ENCODE measurements around the gene SPSB2. TPM values are rescaled to one million over a fixed set of nuclear protein-coding genes. Genes with fewer than 3 reads are reported as not detected.
A peak's percentile ranks its signal among the peaks of the same experiment; 100 is the strongest.
"Not testable (repeated sequence)": the region's sequence is repeated elsewhere in the genome, so short reads cannot be mapped to it uniquely, and the experiment has no call there.

SPSB2 gene
- total RNA-seq = 33.7 TPM

- DNase-seq (ENCODE audit: low spot score) = peak; percentile 99
These were observed at the start of gene SPSB2 for GRCh38 chr12:6873094-6874014. SPSB2 (minus strand) TSS chr12:6873303; CDS start chr12:6872901, 402 bp downstream.

GRCh38 chr12:6921996-6922946 lies 49.2 kb upstream of the SPSB2 start:
- no peak for DNase-seq (ENCODE audit: low spot score)

- DNase-seq (ENCODE audit: low spot score) = no peak
These were observed 48.4 kb upstream of the SPSB2 start for GRCh38 chr12:6921539-6921938.

- DNase-seq (ENCODE audit: low spot score) = no peak
These were observed 46.5 kb upstream of the SPSB2 start for GRCh38 chr12:6919588-6919987.

- no peak for DNase-seq (ENCODE audit: low spot score)
These were observed 44.6 kb upstream of the SPSB2 start for GRCh38 chr12:6917491-6918231.

GRCh38 chr12:6916426-6917200 lies 43.5 kb upstream of the SPSB2 start:
- no peak for DNase-seq (ENCODE audit: low spot score)

- DNase-seq (ENCODE audit: low spot score) = no peak
These were observed 42.7 kb upstream of the SPSB2 start for GRCh38 chr12:6915789-6916285.

- DNase-seq (ENCODE audit: low spot score) = no peak
These were observed 42.1 kb upstream of the SPSB2 start for GRCh38 chr12:6914947-6915788.

GRCh38 chr12:6914246-6914946 lies 41.3 kb upstream of the SPSB2 start, which contains the start of gene ENO2:
ENO2 (plus strand) TSS chr12:6914580; CDS start chr12:6915833, 1,253 bp downstream.
- peak; percentile 71 for DNase-seq (ENCODE audit: low spot score)

- no peak for DNase-seq (ENCODE audit: low spot score)
These were observed 39.2 kb upstream of the SPSB2 start for GRCh38 chr12:6912164-6912935.

GRCh38 chr12:6909421-6910145 lies 36.5 kb upstream of the SPSB2 start:
- DNase-seq (ENCODE audit: low spot score) = no peak

- DNase-seq (ENCODE audit: low spot score) = not testable (repeated sequence)
These were observed 35.0 kb upstream of the SPSB2 start for GRCh38 chr12:6908141-6908540.

GRCh38 chr12:6905414-6906040 lies 32.4 kb upstream of the SPSB2 start:
- no peak for DNase-seq (ENCODE audit: low spot score)

GRCh38 chr12:6904280-6905276 lies 31.5 kb upstream of the SPSB2 start, which contains the start of gene LRRC23:
LRRC23 (plus strand) TSS chr12:6904822; CDS start chr12:6905634, 812 bp downstream.
- DNase-seq (ENCODE audit: low spot score) = peak; percentile 98

- DNase-seq (ENCODE audit: low spot score) = no peak
These were observed 30.6 kb upstream of the SPSB2 start for GRCh38 chr12:6903722-6904121.

- no peak for DNase-seq (ENCODE audit: low spot score)
These were observed 29.3 kb upstream of the SPSB2 start for GRCh38 chr12:6902448-6902847.

Measured in mucosa of gallbladder (tissue), 1 donor.